NB4 (cell line): ENCODE data around the gene FANK1.

ENCODE experiments used
- DNase-seq: peaks from one replicate; pipeline ENCODE4 v3.0.0; 2010; ENCODE audit warnings: low read depth
- H3K4me3 ChIP-seq: one replicate; pipeline ENCODE4 v1.5.1; 2011; ENCODE audit warnings: mild to moderate bottlenecking, low read depth, low read length, moderate library complexity
- CTCF ChIP-seq: IDR thresholded peaks from one replicate; pipeline ENCODE4 v1.5.1; 2012; ENCODE audit warnings: low read depth, low read length
- MAX ChIP-seq: IDR thresholded peaks from 2 replicates; pipeline ENCODE4 v1.6.1; 2011; ENCODE audit warnings: low read depth, low read length
- MYC ChIP-seq: IDR thresholded peaks from 2 replicates; pipeline ENCODE4 v1.6.1; 2011; ENCODE audit warnings: low read depth, low read length
- POLR2A ChIP-seq: IDR thresholded peaks from 2 replicates; pipeline ENCODE4 v1.6.1; 2011; ENCODE audit warnings: mild to moderate bottlenecking; ENCODE audit not compliant: insufficient read length; ENCODE audit errors: extremely low read depth

FANK1 gene

GRCh38 chr10:126052171-126052570 is 155.8 kb downstream of the FANK1 start:
- no peak for DNase-seq
- no peak for TF ChIP-seq POLR2A
- no peak for TF ChIP-seq MAX
- TF ChIP-seq MYC = no peak
- TF ChIP-seq CTCF = no peak
- no peak overlapping the region for H3K4me3 ChIP-seq

- TF ChIP-seq CTCF = no peak
- TF ChIP-seq MYC = no peak
- no peak for TF ChIP-seq POLR2A
- TF ChIP-seq MAX = no peak
- no peak for DNase-seq
- no peak overlapping the region for H3K4me3 ChIP-seq
Observed at GRCh38 chr10:126054191-126054590, 157.8 kb downstream of the FANK1 start.

GRCh38 chr10:126057494-126057893 is 161.1 kb downstream of the FANK1 start:
- no peak for DNase-seq
- no peak for TF ChIP-seq CTCF
- TF ChIP-seq POLR2A = no peak
- TF ChIP-seq MYC = no peak
- TF ChIP-seq MAX = no peak

GRCh38 chr10:126058104-126058503 is 161.7 kb downstream of the FANK1 start:
- no peak for TF ChIP-seq CTCF
- no peak for TF ChIP-seq POLR2A
- no peak for TF ChIP-seq MYC
- TF ChIP-seq MAX = no peak
- DNase-seq = no peak

More at GRCh38 chr10:126057494-126057893, 161.1 kb downstream of the FANK1 start:
- H3K4me3 ChIP-seq = no peak overlapping the region

GRCh38 chr10:126058507-126058906 is 162.1 kb downstream of the FANK1 start:
- DNase-seq = no peak
- no peak overlapping the region for H3K4me3 ChIP-seq
- TF ChIP-seq POLR2A (no peak), CTCF (no peak), MYC (no peak), MAX (no peak)

More at GRCh38 chr10:126058104-126058503, 161.7 kb downstream of the FANK1 start:
- H3K4me3 ChIP-seq = no peak overlapping the region
